Upper lobe of left lung (tissue), 6 donors: ENCODE measurements around the gene MCU. TPM values are rescaled to one million over a fixed set of nuclear protein-coding genes. Genes with fewer than 3 reads are reported as not detected.
A peak's percentile ranks its signal among the peaks of the same experiment; 100 is the strongest.

Experiments used
- ATAC-seq, 2 donors: fragments of 200-7000 bp; cut with Tn5 transposase; one replicate each; pipeline ENCODE4 v1.9.1; 2022; ENCODE audit warnings: mild to moderate bottlenecking in 2 of 2, moderate library complexity in 2 of 2; ENCODE audit not compliant: low FRiP score in 2 of 2
- DNase-seq, 2 donors: peaks; one replicate each; pipeline ENCODE4 v3.0.0-alpha.2; 2019 to 2020
- H3K27ac ChIP-seq, 4 donors: fragments of 200-600 bp; sonication (generic); one replicate each; pipeline ENCODE4 v1.5.1; 2016 to 2019
- H3K27me3 ChIP-seq, 4 donors: fragments of 200-600 bp; sonication (generic); one replicate each; pipeline ENCODE4 v1.5.1; 2017 to 2019
- H3K36me3 ChIP-seq, 4 donors: fragments of 200-600 bp; sonication (generic); one replicate each; pipeline ENCODE4 v1.5.1; 2016 to 2019
- H3K4me1 ChIP-seq, 4 donors: fragments of 200-600 bp; sonication (generic); one replicate each; pipeline ENCODE4 v1.5.1; 2018 to 2019
- H3K4me3 ChIP-seq, 4 donors: fragments of 200-600 bp; sonication (generic); one replicate each; pipeline ENCODE4 v1.5.1; 2017 to 2019; ENCODE audit warnings: mild to moderate bottlenecking in 2 of 4, moderate library complexity in 1 of 4
- H3K9me3 ChIP-seq, 4 donors: fragments of 200-600 bp; sonication (generic); one replicate each; pipeline ENCODE4 v1.5.1; 2018 to 2019
- CTCF ChIP-seq, 6 experiments: fragments of 450-650 bp in 4 of 6; fragments of 200-600 bp in 2 of 6; sonication (generic) in 2 of 6; IDR thresholded peaks; one replicate each; pipeline ENCODE4 v1.5.1; 2016 to 2019; ENCODE audit warnings: antibody characterized with exemption in 6 of 6
- EP300 ChIP-seq, 4 donors: sonication (generic); formaldehyde crosslinking; IDR thresholded peaks; one replicate each; pipeline ENCODE4 v1.5.1; 2017; ENCODE audit warnings: antibody characterized with exemption in 4 of 4, control low read depth in 2 of 4
- POLR2A ChIP-seq, 4 donors: fragments of 450-650 bp; IDR thresholded peaks; one replicate each; pipeline ENCODE4 v1.5.1; 2016 to 2017; ENCODE audit warnings: antibody characterized with exemption in 4 of 4, mild to moderate bottlenecking in 2 of 4
- POLR2AphosphoS5 ChIP-seq, 2 donors: sonication (generic); formaldehyde crosslinking; IDR thresholded peaks; one replicate each; pipeline ENCODE4 v1.5.1; 2017; ENCODE audit warnings: antibody characterized with exemption in 2 of 2
- WGBS, 2 donors: methylation state at CpG; one replicate each; pipeline ENCODE4 v1.1.5; 2017 to 2018; 5-methylcytosine and 5-hydroxymethylcytosine counted together
- total RNA-seq, 6 donors: library from RNA; depleted of rRNA in 4 of 6; stranded (reverse); fragments of >200 nt in 4 of 6; gene quantifications; one replicate each; pipeline versions ENCODE4 v1.1.0 to v1.2.1, GENCODE V29; 2016 to 2021
- donor health status: DM: no; HTN: no; CAD: no; lungs with moderate emphysema.
- donor health status: DM: no; HTN: yes; CAD: no; lungs with severe emphysema.

Gene MCU
- total RNA-seq, 6 donors from 2014 or later = 28.2 to 50.5 (median 32.1) TPM

DNA sequence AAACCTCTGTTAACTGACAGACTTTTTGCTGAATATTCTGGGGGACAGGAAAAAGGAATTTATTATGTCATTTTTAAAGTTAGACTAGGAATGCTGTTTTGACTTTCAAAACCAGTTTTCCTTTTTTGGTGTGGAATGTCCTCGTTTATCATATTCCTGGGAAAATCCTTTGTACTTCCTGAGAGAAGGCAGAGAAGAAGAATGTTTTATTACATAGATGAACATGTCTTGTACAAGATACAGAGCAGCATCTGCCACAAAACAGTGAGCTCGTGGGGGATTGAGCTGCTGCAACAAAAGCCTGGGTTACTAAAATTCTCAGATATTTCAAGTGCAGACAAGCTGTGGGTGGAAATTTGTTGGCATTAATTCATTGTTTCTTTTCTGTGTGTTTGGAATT, 20.2 kb downstream of the MCU start:
- ATAC-seq (peak in 1 of 2 donors; percentile 38), DNase-seq (no peak)
- TF ChIP-seq EP300 (IDR thresholded peaks at IDR 0.05) = no peak
- no peak for TF ChIP-seq CTCF (IDR thresholded peaks at IDR 0.05)
- TF ChIP-seq POLR2A (IDR thresholded peaks at IDR 0.05) = no peak
- no peak for TF ChIP-seq POLR2AphosphoS5 (IDR thresholded peaks at IDR 0.05)
- H3K27ac ChIP-seq = peak overlapping the region in 1 of 4 donors; percentile 36
- no peak overlapping the region for H3K4me3 ChIP-seq
- no peaks in the 10 kb centered on the region for H3K9me3 ChIP-seq
- H3K4me1 ChIP-seq = peaks cover 21 to 41% (median 22%) of the 10 kb centered on the region in 4 donors
- no peaks in the 10 kb centered on the region for H3K27me3 ChIP-seq
- WGBS, 2 donors = 57 to 60% methylated on average over 2 of the region's 2 CpGs
- H3K36me3 ChIP-seq = peaks cover 0 to 10% (median 0%) of the 10 kb centered on the region in 4 donors

DNA sequence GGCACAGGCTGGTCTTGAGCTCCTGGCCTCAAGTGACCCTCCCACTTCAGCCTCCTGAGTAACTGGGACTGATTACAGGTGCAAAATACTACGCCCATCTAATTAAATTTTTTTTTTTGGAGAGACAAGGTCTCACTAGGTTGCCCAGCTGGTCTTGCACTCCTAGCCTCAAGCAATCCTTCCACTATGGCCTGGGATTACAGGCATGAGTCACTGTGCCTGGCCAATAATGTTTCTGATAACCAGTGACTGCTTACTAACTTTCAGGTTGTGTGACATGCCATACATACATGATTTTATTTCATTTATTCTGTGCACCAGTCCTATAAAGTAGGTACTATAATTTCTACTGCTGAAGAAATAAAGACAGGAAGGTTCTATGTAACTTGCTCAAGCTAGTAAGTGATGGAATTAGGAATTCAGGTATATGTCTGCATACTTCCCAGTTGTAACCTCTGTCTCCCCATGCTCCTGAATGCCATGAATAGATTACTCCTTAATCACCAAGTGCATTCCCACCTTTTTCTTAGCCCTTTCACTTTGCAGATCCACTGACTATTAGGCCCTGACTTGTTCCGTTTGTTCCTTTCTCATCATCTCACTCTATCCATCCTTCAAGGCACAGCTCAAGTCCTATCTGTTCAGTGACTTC, 28.1 kb downstream of the MCU start:
- TF ChIP-seq EP300 (IDR thresholded peaks at IDR 0.05) = no peak
- no peak for TF ChIP-seq POLR2A (IDR thresholded peaks at IDR 0.05)
- TF ChIP-seq CTCF (IDR thresholded peaks at IDR 0.05) = no peak
- no peak for TF ChIP-seq POLR2AphosphoS5 (IDR thresholded peaks at IDR 0.05)
- no peak overlapping the region for H3K27ac ChIP-seq
- peaks cover 0 to 15% (median 0%) of the 10 kb centered on the region in 4 donors for H3K36me3 ChIP-seq
- no peak for DNase-seq
- H3K4me1 ChIP-seq = peaks cover 0 to 6% (median 2%) of the 10 kb centered on the region in 4 donors
- H3K4me3 ChIP-seq = no peak overlapping the region
- ATAC-seq = no peak
- no peaks in the 10 kb centered on the region for H3K9me3 ChIP-seq
- H3K27me3 ChIP-seq = no peaks in the 10 kb centered on the region
- WGBS, 2 donors = 94 to 97% methylated on average over 2 of the region's 2 CpGs

- no peak for DNase-seq
- ATAC-seq = no peak
- TF ChIP-seq POLR2A (IDR thresholded peaks at IDR 0.05) (no peak), POLR2AphosphoS5 (IDR thresholded peaks at IDR 0.05) (no peak), EP300 (IDR thresholded peaks at IDR 0.05) (no peak), CTCF (IDR thresholded peaks at IDR 0.05) (no peak)
- H3K9me3 ChIP-seq = no peaks in the 10 kb centered on the region
- 85 to 89% methylated on average over 4 of the region's 4 CpGs for WGBS, 2 donors
- H3K36me3 ChIP-seq = peaks cover 0 to 8% (median 0%) of the 10 kb centered on the region in 4 donors
- H3K4me1 ChIP-seq = peaks cover 0 to 6% (median 2%) of the 10 kb centered on the region in 4 donors
- H3K27me3 ChIP-seq = no peaks in the 10 kb centered on the region
- H3K27ac ChIP-seq = no peak overlapping the region
- no peak overlapping the region for H3K4me3 ChIP-seq
Measured at GRCh38 chr10:72720814-72721660, 29.1 kb downstream of the MCU start.

GRCh38 chr10:72727130-72727529, 35.2 kb downstream of the MCU start:
- WGBS, 2 donors = 60 to 69% methylated on average over 2 of the region's 2 CpGs
- DNase-seq = no peak

GRCh38 chr10:72728462-72728861, 36.5 kb downstream of the MCU start:
- H3K4me3 ChIP-seq = no peak overlapping the region
- no peak for ATAC-seq
- no peaks in the 10 kb centered on the region for H3K9me3 ChIP-seq
- H3K27me3 ChIP-seq = no peaks in the 10 kb centered on the region
- 91 to 94% methylated on average over 2 of the region's 2 CpGs for WGBS, 2 donors
- H3K4me1 ChIP-seq = peaks cover 0 to 12% (median 3%) of the 10 kb centered on the region in 4 donors
- no peaks in the 10 kb centered on the region for H3K36me3 ChIP-seq
- H3K27ac ChIP-seq = no peak overlapping the region
- no peak for DNase-seq
- TF ChIP-seq POLR2AphosphoS5 (IDR thresholded peaks at IDR 0.05) (no peak), POLR2A (IDR thresholded peaks at IDR 0.05) (no peak)

More at GRCh38 chr10:72727130-72727529, 35.2 kb downstream of the MCU start:
- Histone ChIP-seq H3K4me1 (peaks cover 0 to 12% (median 3%) of the 10 kb centered on the region in 4 donors), H3K27ac (no peak overlapping the region), H3K9me3 (no peaks in the 10 kb centered on the region), H3K36me3 (no peaks in the 10 kb centered on the region), H3K27me3 (no peaks in the 10 kb centered on the region), H3K4me3 (no peak overlapping the region)
- no peak for TF ChIP-seq POLR2AphosphoS5 (IDR thresholded peaks at IDR 0.05)
- ATAC-seq = no peak
